Measurements from ENCODE around the gene CPN2. TPM values are rescaled to one million over a fixed set of nuclear protein-coding genes. Genes with fewer than 3 reads are reported as not detected.

The CPN2 gene
- total and polyA plus RNA-seq, 2 of the 13 experiments (the other 11 are each of a cell fraction or from before 2014, with no cell fraction given) = 26.7 to 27.7 TPM

DNA sequence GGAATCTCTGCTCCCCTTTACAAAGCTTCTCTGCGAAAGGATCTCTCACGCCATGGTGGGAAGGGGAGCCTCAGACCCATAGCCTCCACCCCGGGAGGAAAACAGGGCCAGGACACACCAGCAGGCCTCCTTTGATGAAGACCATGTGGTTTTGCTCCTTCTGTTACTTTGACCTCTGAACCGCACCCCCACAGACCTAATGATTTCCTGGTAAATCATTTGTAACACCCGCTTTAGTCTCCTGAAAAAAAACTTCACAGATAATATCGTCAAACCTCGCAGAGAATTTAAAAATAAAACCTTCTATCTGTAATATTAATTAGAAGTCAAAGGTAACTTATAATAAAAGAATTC lies 18.3 kb downstream of the CPN2 start:
- DNase-seq (ENCODE audit: low spot score) (peak; percentile 62), ATAC-seq (peak; percentile 42), FAIRE-seq (peak; percentile 95)
- H3K27me3 ChIP-seq (ENCODE audit: control insufficient read depth in 1 of 2, insufficient read depth in 2 of 2, low read length in 2 of 2) = no peaks in the 10 kb centered on the region
- H3K36me3 ChIP-seq (replicated peaks in 1 of 2; ENCODE audit: control insufficient read depth in 1 of 2, insufficient read depth in 2 of 2, low read length in 2 of 2) = no peaks in the 10 kb centered on the region
- H3K9ac ChIP-seq (ENCODE audit: insufficient read depth, low read depth, low read length) = peak overlapping the region; percentile 64; the same call in 1 of the 2 replicates
- no TSS peak for BruUV-seq (replicated peaks)
- no peaks in the 10 kb centered on the region for H3K79me2 ChIP-seq (ENCODE audit: insufficient read depth, low read length)
- H2AFZ ChIP-seq (ENCODE audit: low read length) = peak overlapping the region; percentile 35
- in situ Hi-C loops (cut with HindIII; ENCODE audit: extremely low pct_ligation_motif_present, low pct_unique_long_range_greater_than_20kb) (loop anchor here (5.0 kb wide), 2 partner anchors 69 to 264 kb away; no protein-coding TSS in a partner anchor), intact Hi-C loops (cut with micrococcal nuclease; ENCODE audit: unreplicated experiment) (loop anchor here (1.0 to 5.0 kb wide), 2 partner anchors 71 to 259 kb away; no protein-coding TSS in a partner anchor)
- H3K4me2 ChIP-seq (ENCODE audit: low read depth, low read length) = peak overlapping the region; percentile 80
- ChIA-PET POLR2A (interaction anchor here (1.2 to 1.4 kb wide), 3 partner anchors 10 to 64 kb away, joined by 3 to 6 read pairs (median 5); partner anchors contain the start of gene CPN2), CTCF (ENCODE audit: low intra/inter-chr PET ratio, low total read pairs) (interaction anchor here (1.2 to 2.8 kb wide), 3 partner anchors 11 to 262 kb away, joined by 5 to 42 read pairs (median 9); no protein-coding TSS in a partner anchor)
- no peaks in the 10 kb centered on the region for H3K9me3 ChIP-seq (ENCODE audit: low read length)
- WGBS (ENCODE audit: low lambda C conversion rate) = 16% methylated on average over 6 of the region's 7 CpGs
- peak overlapping the region; percentile 87 for H3K27ac ChIP-seq (ENCODE audit: extremely low read length, insufficient read depth, low read length)
- H3K4me3 ChIP-seq (replicated peaks in 1 of 3; ENCODE audit: insufficient read depth in 1 of 3, low read depth in 2 of 3, low read length in 3 of 3) = peak overlapping the region in 2 of 3 experiments; percentile 22 to 61; a peak in 3 of 6 replicates
- no peaks in the 10 kb centered on the region for H4K20me1 ChIP-seq (ENCODE audit: insufficient read depth, low read length)
- H3K4me1 ChIP-seq (ENCODE audit: insufficient read depth, low read length) = peaks cover 59% of the 10 kb centered on the region
- TF ChIP-seq, protein P1, sequence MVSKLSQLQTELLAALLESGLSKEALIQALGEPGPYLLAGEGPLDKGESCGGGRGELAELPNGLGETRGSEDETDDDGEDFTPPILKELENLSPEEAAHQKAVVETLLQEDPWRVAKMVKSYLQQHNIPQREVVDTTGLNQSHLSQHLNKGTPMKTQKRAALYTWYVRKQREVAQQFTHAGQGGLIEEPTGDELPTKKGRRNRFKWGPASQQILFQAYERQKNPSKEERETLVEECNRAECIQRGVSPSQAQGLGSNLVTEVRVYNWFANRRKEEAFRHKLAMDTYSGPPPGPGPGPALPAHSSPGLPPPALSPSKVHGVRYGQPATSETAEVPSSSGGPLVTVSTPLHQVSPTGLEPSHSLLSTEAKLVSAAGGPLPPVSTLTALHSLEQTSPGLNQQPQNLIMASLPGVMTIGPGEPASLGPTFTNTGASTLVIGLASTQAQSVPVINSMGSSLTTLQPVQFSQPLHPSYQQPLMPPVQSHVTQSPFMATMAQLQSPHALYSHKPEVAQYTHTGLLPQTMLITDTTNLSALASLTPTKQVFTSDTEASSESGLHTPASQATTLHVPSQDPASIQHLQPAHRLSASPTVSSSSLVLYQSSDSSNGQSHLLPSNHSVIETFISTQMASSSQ (IDR thresholded peaks at IDR 0.05; ENCODE audit: low read depth) = peak; percentile 89
- TF ChIP-seq, protein P1 (CRISPR knock-in tag; IDR thresholded peaks at IDR 0.05; ENCODE audit: borderline replicate concordance) = peak; percentile 33; the same call in 1 of the 2 replicates
- no peak for TF ChIP-seq ARNT (IDR thresholded peaks at IDR 0.05)
- TF ChIP-seq, protein P2, sequence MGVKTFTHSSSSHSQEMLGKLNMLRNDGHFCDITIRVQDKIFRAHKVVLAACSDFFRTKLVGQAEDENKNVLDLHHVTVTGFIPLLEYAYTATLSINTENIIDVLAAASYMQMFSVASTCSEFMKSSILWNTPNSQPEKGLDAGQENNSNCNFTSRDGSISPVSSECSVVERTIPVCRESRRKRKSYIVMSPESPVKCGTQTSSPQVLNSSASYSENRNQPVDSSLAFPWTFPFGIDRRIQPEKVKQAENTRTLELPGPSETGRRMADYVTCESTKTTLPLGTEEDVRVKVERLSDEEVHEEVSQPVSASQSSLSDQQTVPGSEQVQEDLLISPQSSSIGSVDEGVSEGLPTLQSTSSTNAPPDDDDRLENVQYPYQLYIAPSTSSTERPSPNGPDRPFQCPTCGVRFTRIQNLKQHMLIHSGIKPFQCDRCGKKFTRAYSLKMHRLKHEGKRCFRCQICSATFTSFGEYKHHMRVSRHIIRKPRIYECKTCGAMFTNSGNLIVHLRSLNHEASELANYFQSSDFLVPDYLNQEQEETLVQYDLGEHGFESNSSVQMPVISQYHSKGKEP (CRISPR knock-in tag; IDR thresholded peaks at IDR 0.05) = no peak
- peak; percentile 42 for TF ChIP-seq YY1 (IDR thresholded peaks at IDR 0.05; ENCODE audit: insufficient read depth, insufficient replicate concordance, low read depth, low read length)
- TF ChIP-seq BRD4 (CRISPR knock-in tag; IDR thresholded peaks at IDR 0.05) = peak; percentile 41; the same call in 1 of the 2 replicates
- TF ChIP-seq ZNF781 (CRISPR knock-in tag; IDR thresholded peaks at IDR 0.05; ENCODE audit: borderline replicate concordance, not compliant biosample characterization) = no peak
- TF ChIP-seq ZNF564 (CRISPR knock-in tag; IDR thresholded peaks at IDR 0.05) = no peak
- peak; percentile 49 for TF ChIP-seq ZFY (CRISPR knock-in tag; IDR thresholded peaks at IDR 0.05)
- TF ChIP-seq KLF9 (CRISPR knock-in tag; IDR thresholded peaks at IDR 0.05; ENCODE audit: low read depth) = no peak
- no peak for TF ChIP-seq ZNF441 (CRISPR knock-in tag; IDR thresholded peaks at IDR 0.05; ENCODE audit: borderline replicate concordance)
- TF ChIP-seq, protein P3, sequence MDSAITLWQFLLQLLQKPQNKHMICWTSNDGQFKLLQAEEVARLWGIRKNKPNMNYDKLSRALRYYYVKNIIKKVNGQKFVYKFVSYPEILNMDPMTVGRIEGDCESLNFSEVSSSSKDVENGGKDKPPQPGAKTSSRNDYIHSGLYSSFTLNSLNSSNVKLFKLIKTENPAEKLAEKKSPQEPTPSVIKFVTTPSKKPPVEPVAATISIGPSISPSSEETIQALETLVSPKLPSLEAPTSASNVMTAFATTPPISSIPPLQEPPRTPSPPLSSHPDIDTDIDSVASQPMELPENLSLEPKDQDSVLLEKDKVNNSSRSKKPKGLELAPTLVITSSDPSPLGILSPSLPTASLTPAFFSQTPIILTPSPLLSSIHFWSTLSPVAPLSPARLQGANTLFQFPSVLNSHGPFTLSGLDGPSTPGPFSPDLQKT (CRISPR knock-in tag; IDR thresholded peaks at IDR 0.05; ENCODE audit: borderline replicate concordance) = no peak
- TF ChIP-seq JUNB (CRISPR knock-in tag; IDR thresholded peaks at IDR 0.05; ENCODE audit: borderline replicate concordance) = no peak
- TF ChIP-seq, protein P4, sequence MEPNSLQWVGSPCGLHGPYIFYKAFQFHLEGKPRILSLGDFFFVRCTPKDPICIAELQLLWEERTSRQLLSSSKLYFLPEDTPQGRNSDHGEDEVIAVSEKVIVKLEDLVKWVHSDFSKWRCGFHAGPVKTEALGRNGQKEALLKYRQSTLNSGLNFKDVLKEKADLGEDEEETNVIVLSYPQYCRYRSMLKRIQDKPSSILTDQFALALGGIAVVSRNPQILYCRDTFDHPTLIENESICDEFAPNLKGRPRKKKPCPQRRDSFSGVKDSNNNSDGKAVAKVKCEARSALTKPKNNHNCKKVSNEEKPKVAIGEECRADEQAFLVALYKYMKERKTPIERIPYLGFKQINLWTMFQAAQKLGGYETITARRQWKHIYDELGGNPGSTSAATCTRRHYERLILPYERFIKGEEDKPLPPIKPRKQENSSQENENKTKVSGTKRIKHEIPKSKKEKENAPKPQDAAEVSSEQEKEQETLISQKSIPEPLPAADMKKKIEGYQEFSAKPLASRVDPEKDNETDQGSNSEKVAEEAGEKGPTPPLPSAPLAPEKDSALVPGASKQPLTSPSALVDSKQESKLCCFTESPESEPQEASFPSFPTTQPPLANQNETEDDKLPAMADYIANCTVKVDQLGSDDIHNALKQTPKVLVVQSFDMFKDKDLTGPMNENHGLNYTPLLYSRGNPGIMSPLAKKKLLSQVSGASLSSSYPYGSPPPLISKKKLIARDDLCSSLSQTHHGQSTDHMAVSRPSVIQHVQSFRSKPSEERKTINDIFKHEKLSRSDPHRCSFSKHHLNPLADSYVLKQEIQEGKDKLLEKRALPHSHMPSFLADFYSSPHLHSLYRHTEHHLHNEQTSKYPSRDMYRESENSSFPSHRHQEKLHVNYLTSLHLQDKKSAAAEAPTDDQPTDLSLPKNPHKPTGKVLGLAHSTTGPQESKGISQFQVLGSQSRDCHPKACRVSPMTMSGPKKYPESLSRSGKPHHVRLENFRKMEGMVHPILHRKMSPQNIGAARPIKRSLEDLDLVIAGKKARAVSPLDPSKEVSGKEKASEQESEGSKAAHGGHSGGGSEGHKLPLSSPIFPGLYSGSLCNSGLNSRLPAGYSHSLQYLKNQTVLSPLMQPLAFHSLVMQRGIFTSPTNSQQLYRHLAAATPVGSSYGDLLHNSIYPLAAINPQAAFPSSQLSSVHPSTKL (CRISPR knock-in tag; IDR thresholded peaks at IDR 0.05) = no peak; the same call in none of the 2 replicates
